ENCODE results near the gene ZDHHC1.
"Not testable (repeated sequence)": the region's sequence is repeated elsewhere in the genome, so short reads cannot be mapped to it uniquely, and the experiment has no call there.

GRCh38 chr16:67359540-67360269 lies 56.6 kb downstream of the ZDHHC1 start:
- not testable (repeated sequence) for TF ChIP-seq POLR2A, CTCF (IDR thresholded peaks at IDR 0.05)
